DMS53 (cell line): Measurements from ENCODE around the gene GP1BA.

Experiments used
- DNase-seq: peaks from one replicate; lab custom pipeline; 2025; lab: John Stamatoyannopoulos, UW

GP1BA gene

GRCh38 chr17:4950746-4951204, 18.7 kb downstream of the GP1BA start, which contains the start of gene ENO3:
Gene ENO3 (plus strand): TSS chr17:4951119. CDS start chr17:4951830, 711 bp downstream.
- peak; percentile 64 for DNase-seq

GRCh38 chr17:4951486-4951885, 19.4 kb downstream of the GP1BA start:
- no peak for DNase-seq

DNA sequence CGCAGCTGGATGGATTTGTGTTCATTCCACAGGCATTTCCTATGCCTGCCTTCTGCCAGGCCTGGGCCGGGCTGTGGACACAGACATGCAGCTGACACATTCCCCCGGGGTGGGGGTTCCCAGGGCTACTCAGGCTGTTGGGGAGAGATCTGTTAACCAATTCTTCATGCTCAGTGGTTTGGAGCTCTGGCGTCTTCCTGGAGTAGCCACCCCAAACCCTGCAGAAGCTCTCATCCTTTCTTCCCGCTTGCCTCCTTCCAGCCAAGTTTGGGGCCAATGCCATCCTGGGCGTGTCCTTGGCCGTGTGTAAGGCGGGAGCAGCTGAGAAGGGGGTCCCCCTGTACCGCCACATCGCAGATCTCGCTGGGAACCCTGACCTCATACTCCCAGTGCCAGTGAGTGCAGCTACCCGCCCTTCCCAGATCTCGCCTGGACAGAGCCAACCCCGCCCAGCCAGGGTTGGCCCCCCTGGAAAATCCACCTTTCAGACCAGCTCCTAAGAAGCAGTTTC, 21.4 kb downstream of the GP1BA start:
- no peak for DNase-seq

- no peak for DNase-seq
These were observed 23.0 kb downstream of the GP1BA start for GRCh38 chr17:4955091-4955490.

- no peak for DNase-seq
These were observed 24.5 kb downstream of the GP1BA start for GRCh38 chr17:4956493-4957061.

DNA sequence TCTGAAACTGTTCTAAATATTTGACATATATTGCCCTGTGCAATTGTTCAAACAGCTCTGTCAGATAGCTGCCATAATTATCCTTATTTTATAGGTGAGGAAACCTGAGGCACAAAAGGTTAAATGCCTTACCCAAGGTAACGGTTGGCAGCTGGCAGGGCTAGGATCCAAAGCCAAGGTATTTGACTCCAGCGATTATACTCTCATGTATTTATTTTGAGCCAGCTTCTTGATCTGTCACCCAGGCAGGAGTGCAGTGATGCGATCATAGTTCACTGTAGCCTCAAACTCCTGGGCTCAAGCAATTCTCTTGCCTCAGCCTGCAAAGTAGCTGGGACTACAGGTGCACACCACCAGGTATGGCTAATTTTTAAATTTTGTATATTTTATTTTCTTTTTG, 26.0 kb downstream of the GP1BA start:
- no peak for DNase-seq

- no peak for DNase-seq
These were observed 27.3 kb downstream of the GP1BA start for GRCh38 chr17:4959261-4959965.

- DNase-seq, result no peak
These were observed 28.3 kb downstream of the GP1BA start for GRCh38 chr17:4960279-4960922.

GRCh38 chr17:4965311-4965986, 33.4 kb downstream of the GP1BA start:
- DNase-seq, result no peak

GRCh38 chr17:4966844-4967538, 34.9 kb downstream of the GP1BA start:
- peak; percentile 98 for DNase-seq

- peak; percentile 95 for DNase-seq
These were observed 35.7 kb downstream of the GP1BA start, which contains the start of gene SPAG7 for GRCh38 chr17:4967539-4968485. Gene SPAG7 (minus strand): TSS chr17:4967817. CDS start chr17:4967804, 13 bp downstream.

GRCh38 chr17:4968486-4969046, 36.5 kb downstream of the GP1BA start:
- DNase-seq, result peak; percentile 51

DNA sequence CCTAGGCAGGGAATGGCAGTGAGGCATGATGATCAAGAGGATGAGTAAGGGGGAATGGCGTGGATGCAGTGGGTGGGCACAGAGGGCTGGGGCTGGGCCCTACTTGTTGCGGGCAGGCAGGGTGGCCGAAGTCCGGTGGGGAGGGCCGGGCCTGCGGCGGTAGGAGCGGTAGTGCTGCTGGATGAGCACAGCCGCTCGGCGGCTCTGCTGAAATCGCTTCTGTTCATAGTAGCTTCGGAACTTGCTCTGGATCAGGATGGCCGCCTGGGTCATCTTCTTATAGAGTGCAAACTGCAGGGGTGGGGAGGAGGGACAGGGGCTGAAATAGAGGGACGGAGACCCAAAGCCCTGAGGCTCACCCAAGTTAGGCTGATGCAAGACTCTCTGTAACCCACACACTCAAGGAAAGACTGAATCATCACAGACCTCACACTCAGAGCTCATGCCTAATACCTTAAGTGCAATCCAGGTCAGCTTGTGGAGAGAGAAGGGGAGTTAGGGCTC, 37.0 kb downstream of the GP1BA start:
- DNase-seq, result peak; percentile 56

- peak; percentile 19 for DNase-seq
These were observed 37.6 kb downstream of the GP1BA start for GRCh38 chr17:4969551-4970173.

GRCh38 chr17:4970273-4970672, 38.2 kb downstream of the GP1BA start:
- DNase-seq, result no peak

DNA sequence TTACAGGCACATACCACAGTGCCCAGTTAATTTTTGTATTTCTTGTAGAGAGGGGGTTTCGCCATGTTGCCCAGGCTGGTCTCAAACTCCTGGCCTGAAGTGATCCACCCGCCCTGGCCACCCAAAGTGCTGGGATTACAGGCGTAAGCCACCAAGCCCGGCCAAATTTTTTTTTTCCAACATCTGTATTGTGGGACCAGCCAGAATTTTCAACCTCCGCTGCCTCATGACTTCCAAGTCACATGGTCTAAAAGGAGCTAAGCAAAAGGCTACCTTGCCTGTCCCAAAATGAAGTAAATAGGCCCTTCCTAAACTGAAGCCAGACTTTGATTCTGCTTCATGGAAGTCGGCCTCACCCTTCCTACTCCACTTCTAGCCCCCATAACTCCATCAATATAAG, 39.7 kb downstream of the GP1BA start:
- no peak for DNase-seq

DNA sequence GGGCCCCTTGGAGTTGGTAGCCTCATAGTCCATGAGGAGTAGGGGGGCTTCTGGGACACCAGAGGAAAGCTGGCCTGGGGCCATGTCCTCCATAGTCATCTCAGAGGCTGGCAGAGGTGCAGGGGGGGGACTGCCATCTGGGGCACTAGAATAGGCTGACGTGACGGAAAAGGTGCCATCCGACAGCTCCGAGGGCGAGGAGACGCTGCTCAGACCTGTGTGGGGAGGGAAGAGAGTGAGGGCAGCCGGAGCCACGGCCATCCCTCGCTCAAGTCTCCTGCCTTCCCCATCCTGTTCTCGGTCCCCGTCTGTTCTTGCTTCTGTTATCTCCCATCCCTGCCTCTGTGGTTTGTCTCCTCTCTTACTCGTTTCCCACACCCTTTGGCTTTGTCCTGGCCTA, 40.2 kb downstream of the GP1BA start:
- DNase-seq, result no peak

DNA sequence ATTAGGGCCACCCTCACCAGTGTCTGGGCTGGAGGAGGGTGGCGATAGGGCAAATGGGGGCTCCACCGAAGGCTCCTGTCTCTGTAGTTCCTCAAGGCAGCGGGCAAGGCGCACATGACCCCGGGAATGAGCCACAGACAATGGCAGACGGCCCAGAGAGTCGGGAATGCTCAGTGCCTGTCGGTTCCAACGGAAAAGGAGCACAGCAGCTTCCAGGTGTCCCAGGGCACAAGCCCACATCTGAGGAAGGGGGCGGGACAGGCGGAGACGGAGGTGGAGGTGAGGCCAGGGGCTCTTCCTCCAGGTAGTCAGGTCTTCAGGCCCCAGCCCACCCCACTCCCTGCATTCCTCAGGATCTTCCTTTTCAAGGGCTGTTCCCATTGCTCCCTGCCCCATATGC, 40.7 kb downstream of the GP1BA start:
- no peak for DNase-seq
